Stimulated activated CD8-positive, alpha-beta memory T cell treated with anti-CD3 and anti-CD28 coated beads, Interleukin-15, amount 100 ng/mL, for 48 hours (primary cell): ENCODE results near the gene C1orf50.
"Not testable (repeated sequence)": the region's sequence is repeated elsewhere in the genome, so short reads cannot be mapped to it uniquely, and the experiment has no call there.

Experiments
- DNase-seq, 2 donors: peaks; one replicate each; pipeline ENCODE4 v3.0.0-alpha.2; 2020; ENCODE audit warnings: low read depth in 2 of 2

C1orf50 gene

DNA sequence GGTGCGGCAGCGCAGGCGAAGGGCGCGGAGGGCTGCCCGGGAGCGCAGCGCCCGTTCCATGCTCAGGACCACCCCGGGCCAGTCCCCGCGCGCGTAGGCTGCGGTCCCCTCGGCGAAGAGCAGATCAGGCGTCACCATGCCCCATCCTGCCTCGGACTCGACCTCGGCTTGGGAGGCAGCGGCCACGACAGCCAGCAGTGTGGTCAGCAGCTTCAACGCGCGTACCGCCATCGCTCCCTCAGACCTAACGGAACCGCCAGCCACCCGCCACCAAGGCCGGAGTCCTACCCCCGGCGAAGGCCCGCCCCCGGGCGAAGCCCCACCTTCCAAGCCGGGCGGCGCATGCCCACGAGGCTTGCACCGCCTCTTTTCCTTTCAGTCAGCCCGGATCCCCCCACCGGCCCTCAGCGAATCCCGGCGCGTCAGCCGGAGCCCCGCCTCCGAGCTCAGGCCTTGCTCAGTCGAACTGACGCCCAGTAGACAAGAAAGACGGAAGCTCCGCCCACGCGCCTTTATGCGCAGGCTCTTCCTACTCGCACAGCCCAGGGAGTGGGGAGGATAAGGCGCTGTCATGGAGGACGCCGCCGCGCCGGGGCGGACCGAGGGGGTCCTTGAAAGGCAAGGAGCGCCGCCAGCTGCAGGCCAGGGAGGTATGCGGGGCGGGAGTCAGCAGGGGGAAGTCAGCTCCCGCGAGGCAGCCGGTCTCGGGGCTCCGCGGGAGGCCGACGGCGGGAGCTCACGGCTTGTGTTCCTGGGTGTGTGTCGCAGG lies at the start of gene C1orf50, which contains the start of gene P3H1:
Gene C1orf50 (plus strand): TSS at position 509 of the 769 bp plus-strand sequence. CDS start 63 bp downstream, at position 572.
Gene P3H1 (minus strand): TSS at position 288 of the 769 bp plus-strand sequence. CDS start 57 bp downstream, at position 231.
- DNase-seq: peak; percentile 100

DNA sequence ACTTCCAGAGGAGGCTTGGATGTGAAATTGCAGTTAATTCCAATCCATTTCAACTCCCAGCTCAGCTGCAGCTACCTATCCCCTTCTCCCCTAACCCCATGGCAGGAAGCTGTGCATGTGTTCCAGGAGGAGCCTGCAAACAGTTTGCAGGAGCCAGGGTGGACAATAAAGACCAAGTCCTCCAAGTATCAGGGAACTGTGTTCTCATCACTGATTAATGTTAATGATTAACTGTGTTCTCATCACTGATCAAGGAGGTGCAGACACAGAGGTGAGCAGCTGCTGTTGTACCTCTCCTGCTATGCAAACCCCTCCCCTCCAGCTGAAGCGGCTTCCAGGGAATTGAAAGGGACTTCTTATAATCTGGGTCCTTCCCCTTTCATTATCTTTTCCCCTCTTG lies 46.2 kb upstream of the C1orf50 start:
- DNase-seq: no peak

- DNase-seq: no peak
Measured at GRCh38 chr1:42721926-42722325, 45.1 kb upstream of the C1orf50 start.

DNA sequence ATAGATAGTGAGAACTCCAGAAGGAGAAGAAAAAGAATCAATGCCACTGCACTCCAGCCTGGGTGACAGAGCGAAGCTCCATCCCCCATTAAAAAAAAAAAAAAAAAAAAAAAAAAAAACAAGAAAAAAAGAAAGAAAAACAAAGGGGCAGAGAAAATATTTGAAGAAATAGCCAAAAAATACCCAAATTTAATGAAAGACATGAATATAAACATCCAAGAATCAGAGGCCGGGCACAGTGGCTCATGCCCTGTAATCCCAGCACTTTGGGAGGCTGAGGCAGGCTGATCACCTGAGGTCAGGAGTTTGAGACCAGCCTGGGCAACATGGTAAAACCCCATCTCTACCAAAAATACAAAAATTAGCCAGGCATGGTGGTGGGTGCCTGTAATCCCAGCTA lies 44.6 kb upstream of the C1orf50 start:
- not testable (repeated sequence) for DNase-seq

- no peak for DNase-seq
Measured at GRCh38 chr1:42723511-42723910, 43.5 kb upstream of the C1orf50 start.

DNA sequence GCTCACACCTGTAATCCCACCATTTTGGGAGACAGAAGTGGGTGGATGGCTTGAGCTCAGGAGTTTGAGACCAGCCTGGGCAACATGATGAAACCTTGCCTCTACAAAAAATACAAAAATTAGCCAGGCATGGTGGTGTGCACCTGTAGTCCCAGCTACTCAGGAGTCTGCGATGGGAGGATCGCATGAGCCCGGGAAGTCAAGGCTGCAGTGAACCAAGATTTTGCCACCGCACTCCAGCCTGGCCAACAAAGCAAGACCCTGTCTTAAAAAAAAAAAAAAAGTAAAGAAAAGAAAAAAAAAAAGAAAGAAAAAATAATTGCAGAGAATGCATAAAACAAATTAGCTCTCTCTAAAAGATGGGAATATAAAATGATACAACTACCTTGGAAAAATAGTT lies 41.2 kb upstream of the C1orf50 start:
- DNase-seq: not testable (repeated sequence)

GRCh38 chr1:42730002-42730401 lies 37.0 kb upstream of the C1orf50 start:
- DNase-seq: no peak

DNA sequence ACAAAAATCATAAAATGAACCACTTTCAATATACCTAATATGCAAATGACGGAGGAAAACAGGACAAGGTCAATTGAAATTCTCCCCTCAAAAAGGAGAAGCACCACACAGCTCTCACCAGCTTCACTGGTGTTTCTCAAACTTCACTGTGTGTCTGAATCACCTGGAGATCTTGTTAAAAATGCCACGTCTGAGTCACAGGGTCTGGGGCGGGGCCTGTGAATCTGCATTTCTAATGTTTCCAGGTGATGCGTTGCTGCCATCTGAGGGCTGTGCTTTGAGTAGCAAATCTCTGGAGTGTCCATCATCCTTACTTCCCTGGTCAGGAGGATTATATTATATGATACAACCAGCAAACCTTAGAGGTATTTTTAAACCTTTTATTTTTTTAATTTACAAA lies 36.1 kb upstream of the C1orf50 start:
- peak; percentile 32 to 47 for DNase-seq

- no peak for DNase-seq
Measured at GRCh38 chr1:42731585-42731984, 35.5 kb upstream of the C1orf50 start.

GRCh38 chr1:42732126-42732680 lies 34.8 kb upstream of the C1orf50 start:
- DNase-seq: no peak

DNA sequence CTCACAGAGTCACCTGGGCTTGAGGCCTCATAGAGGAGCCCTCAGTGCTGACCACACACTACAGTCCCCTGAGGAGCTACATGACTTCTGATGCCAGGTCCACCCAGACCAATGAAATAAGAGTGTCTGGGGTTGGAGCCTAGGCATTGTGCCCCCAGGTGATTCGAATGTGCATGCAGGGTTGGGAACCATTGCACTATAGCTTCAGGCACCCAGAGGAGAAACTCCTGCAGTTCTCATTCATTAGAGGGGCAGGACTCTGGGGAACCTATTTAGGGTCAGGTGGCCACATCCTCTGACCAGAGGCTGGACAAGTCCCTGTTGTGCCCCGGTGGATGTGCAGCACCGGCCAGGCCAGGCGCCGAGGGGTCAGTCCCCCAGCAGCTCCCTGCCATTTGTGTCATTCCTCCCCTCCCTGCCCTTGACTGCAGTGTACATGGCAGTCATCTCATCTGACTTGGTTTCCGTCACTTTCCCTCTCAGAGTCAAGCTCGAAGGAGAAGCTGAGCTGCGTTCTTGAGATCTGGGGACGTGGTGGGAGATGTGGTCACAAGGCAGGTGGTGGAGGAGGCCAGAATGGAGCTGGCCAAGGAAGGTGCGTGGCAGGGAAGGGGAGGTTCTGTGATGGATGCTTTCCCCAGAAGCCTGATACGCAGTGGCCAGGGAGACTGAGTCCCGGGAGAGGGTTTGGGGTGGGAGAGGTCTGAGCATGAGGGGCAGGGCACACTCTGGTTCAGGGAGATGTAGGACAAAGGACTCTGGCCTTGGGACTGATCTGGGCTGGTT lies 33.4 kb upstream of the C1orf50 start:
- no peak for DNase-seq

DNA sequence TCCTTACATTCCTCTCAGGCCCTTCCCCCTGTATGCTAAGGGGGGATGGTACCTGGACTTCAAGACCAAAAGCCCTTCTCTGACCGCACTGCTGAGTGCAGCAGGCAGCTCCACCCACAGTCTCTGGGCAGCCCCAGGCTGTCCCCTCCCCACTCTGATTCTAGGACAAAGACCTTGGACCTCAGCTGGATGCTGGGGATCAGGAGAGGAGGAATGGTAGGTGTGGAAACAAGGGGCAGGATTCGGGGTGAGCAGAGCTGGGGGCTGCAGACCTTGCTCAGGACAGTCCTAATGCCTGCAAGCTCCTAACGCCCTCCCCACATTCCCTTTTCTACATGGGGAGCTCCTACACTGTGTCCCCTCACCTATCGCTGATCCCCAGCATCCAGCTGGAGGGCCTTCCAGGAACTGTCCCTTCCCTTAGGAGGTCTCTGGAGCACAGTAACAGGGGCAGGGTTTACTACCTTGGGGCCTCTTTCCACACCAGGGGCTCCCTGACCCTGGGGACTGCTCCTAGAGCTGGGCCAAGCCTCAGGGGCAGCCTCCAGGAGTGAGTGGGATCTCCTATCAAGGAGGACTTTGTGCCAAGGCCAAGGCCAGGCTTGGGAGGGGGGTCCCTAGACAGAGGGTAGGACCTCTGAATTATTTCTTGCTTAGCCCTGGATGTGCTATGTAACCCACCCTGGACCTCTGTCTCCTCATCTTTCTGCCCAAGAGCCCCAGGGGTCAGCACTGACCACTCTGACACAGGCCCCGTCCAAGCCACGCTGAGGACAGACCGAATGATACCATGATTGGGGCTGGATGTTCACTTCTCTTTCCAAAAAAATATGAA lies 32.6 kb upstream of the C1orf50 start:
- no peak for DNase-seq

DNA sequence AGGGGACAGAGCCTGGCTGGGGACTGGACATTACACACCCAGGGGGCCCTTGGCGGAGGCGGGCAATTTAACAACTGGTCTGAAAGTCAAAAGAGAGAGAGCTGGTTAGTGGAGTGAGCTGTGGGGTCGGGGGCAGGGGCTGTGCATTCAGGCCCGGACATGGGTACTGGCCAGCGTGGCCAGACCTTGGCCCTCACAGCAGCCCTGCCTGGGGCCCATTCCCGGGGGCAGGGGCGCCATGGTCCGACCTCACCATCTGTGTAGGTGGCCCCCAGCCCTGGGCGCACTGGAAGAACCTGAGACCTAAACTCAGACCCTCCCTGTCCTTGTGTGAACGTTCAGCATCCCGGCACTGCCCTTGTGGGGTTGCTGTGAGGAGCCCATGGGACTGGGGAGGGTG lies 32.0 kb upstream of the C1orf50 start:
- no peak for DNase-seq

GRCh38 chr1:42735477-42736105 lies 31.5 kb upstream of the C1orf50 start:
- DNase-seq: no peak

DNA sequence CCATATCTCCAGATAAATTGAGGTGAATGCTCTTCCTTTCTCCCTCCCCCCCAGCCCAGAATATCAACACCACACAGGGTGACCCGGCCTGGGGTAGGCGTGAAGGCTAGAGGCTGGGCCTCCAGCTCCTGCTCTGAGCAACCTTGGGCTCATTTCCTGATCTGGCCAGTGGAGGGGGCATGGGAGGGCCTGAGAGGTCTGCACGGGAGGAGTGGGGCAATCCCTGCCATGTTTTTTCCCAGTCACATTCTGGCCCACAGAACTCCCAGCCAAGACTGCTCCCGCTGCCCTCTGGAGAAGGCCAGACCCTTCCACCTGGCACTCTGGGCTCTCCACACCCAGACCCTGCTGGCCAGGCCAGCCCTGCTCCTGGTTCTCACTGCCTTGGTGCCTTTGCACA lies 30.9 kb upstream of the C1orf50 start:
- no peak for DNase-seq

DNA sequence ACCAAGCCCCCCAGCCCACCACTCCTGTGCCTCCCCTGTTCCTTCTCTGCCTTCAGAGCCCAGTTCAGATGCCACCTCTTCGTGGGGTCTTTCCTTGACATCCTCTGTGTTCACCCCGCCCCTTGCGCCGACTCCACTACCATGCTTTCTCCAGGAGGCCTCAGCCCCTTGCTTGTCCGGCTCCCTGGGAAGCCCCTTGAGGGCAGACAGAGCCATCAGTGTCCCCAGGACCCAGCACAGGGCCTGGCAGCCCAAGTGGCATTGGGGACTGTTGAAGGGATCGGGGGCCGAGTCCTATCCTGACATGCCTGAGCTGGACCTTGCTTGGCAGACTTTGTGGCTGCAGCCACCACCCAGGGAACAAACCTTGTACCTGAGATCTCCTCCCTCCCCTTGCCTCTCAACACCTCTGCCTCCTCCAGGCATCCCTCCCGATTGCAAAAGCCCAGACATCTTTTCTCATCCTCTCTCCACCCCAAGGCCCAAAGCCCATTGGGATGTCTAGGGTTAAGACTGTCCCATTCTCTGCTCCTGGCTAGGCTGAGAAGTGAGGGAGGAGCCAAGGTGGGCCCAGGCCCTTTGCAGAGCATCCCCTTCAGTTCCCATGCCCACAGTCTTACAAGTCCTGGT lies 30.4 kb upstream of the C1orf50 start:
- no peak for DNase-seq

DNA sequence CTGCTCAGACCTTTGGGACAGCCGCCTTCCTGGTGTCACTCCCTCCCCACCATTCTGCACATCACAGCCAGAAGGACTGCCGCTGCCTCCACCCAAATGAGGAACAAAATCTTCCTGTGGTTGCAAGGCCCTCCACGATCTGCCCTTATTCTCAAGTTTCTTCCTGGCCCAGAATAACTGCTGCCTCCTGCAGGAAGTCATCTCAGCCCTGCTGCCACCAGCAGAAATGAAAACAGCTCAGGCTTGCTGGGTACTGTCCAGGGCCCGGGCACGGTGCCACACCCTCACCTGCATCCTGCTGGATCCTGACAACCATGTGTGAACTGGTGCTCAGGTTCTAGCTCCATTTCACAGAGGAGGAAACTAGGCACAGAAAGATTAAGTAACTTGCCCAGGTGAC lies 29.8 kb upstream of the C1orf50 start:
- no peak for DNase-seq

GRCh38 chr1:42737986-42738677 lies 28.9 kb upstream of the C1orf50 start:
- no peak for DNase-seq

DNA sequence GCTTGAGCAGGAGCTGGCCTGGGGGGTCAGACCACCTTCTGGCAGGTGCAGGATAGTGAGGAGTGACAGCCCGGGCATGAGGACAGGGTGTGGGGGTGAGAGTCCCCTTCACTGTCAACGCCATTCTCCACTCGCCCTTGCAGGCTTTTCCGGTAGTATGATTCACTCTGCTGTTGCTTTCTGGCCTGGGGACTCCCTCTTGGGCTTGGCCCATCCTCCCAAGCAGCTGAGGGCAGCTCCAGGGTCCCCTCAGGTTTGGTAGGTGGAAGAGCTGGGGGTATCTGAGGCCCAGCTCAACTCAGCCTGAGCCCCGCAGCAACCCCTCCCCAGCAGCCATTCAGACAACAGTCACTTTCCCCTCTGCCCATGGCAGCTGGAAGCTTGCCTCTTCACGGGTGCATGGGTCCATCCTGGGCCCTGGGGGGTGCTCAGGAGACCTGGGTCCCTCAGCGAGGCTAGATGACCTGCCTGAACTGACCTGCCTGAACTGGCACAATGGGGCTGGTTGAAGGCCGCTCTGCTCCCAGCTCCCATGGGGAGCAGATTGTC lies 28.3 kb upstream of the C1orf50 start:
- DNase-seq: no peak
